Activated CD4-positive, alpha-beta T cell treated with anti-CD3 and anti-CD28 coated beads for 4 hours (primary cell): Measurements from ENCODE around the gene ADARB2.
"Not testable (repeated sequence)": the region's sequence is repeated elsewhere in the genome, so short reads cannot be mapped to it uniquely, and the experiment has no call there.

Experiments
- DNase-seq, 2 donors: peaks; one replicate each; pipeline ENCODE4 v3.0.0-alpha.2; 2020

The ADARB2 gene

GRCh38 chr10:1538531-1539061 lies 198.7 kb downstream of the ADARB2 start:
- no peak for DNase-seq

- no peak for DNase-seq
Observed at GRCh38 chr10:1538121-1538520, 199.2 kb downstream of the ADARB2 start.

- not testable (repeated sequence) for DNase-seq
Observed at GRCh38 chr10:1537449-1537848, 199.9 kb downstream of the ADARB2 start.

GRCh38 chr10:1536341-1536740 lies 201.0 kb downstream of the ADARB2 start:
- no peak for DNase-seq

GRCh38 chr10:1535301-1535965 lies 201.9 kb downstream of the ADARB2 start:
- no peak for DNase-seq

GRCh38 chr10:1534820-1535219 lies 202.5 kb downstream of the ADARB2 start:
- no peak for DNase-seq

GRCh38 chr10:1532636-1533035 lies 204.7 kb downstream of the ADARB2 start:
- DNase-seq = no peak

GRCh38 chr10:1531883-1532597 lies 205.3 kb downstream of the ADARB2 start:
- no peak for DNase-seq

- DNase-seq = no peak
Observed at GRCh38 chr10:1530871-1531517, 206.3 kb downstream of the ADARB2 start.

GRCh38 chr10:1529806-1530413 lies 207.4 kb downstream of the ADARB2 start:
- DNase-seq = no peak

- no peak for DNase-seq
Observed at GRCh38 chr10:1527951-1528350, 209.4 kb downstream of the ADARB2 start.

- no peak for DNase-seq
Observed at GRCh38 chr10:1526436-1527055, 210.8 kb downstream of the ADARB2 start.

- DNase-seq = no peak
Observed at GRCh38 chr10:1525354-1526162, 211.8 kb downstream of the ADARB2 start.

GRCh38 chr10:1524540-1524939 lies 212.8 kb downstream of the ADARB2 start:
- DNase-seq = no peak

- no peak for DNase-seq
Observed at GRCh38 chr10:1523221-1523620, 214.1 kb downstream of the ADARB2 start.

GRCh38 chr10:1522237-1522636 lies 215.1 kb downstream of the ADARB2 start:
- no peak for DNase-seq

- no peak for DNase-seq
Observed at GRCh38 chr10:1521741-1522140, 215.6 kb downstream of the ADARB2 start.

- DNase-seq = no peak
Observed at GRCh38 chr10:1520909-1521565, 216.3 kb downstream of the ADARB2 start.

GRCh38 chr10:1519391-1519790 lies 217.9 kb downstream of the ADARB2 start:
- DNase-seq = no peak

- DNase-seq = no peak
Observed at GRCh38 chr10:1517684-1518083, 219.6 kb downstream of the ADARB2 start.

- no peak for DNase-seq
Observed at GRCh38 chr10:1516492-1517165, 220.7 kb downstream of the ADARB2 start.
